Panc1 (cell line): Measurements from ENCODE around the gene APOB. TPM values are rescaled to one million over a fixed set of nuclear protein-coding genes. Genes with fewer than 3 reads are reported as not detected.

Source experiments
- ATAC-seq: fragments of 200-7000 bp; cut with Tn5 transposase; 2 replicates; pipeline ENCODE4 v1.9.1; 2020; ENCODE audit warnings: mild to moderate bottlenecking, moderate library complexity
- BruUV-seq: library from RNA; stranded (reverse); fragments of 400-500 nt; replicated peaks from 2 replicates; lab custom pipeline; 2021; lab: Mats Ljungman, UMichigan
- CTCF ChIA-PET: fragments of 300-600 bp; sonication (Branson Sonifier 250); formaldehyde crosslinking; loops from one replicate; lab custom pipeline; 2022; ENCODE audit warnings: antibody characterized with exemption; lab: Charles Lee
- POLR2A ChIA-PET: fragments of 300-600 bp; sonication (Branson Sonifier 250); formaldehyde crosslinking; loops from one replicate; lab custom pipeline; 2022; ENCODE audit warnings: antibody characterized with exemption; lab: Charles Lee
- DNase-seq: peaks from one replicate; pipeline ENCODE4 v3.0.0-alpha.2; 2010; ENCODE audit warnings: low read depth, low spot score
- H3K27ac ChIP-seq: 2 replicates; pipeline ENCODE4 v1.5.1; 2011; ENCODE audit warnings: mild to moderate bottlenecking, low read length, inconsistent platforms
- H3K27me3 ChIP-seq: fragments of 200-500 bp; sonication (Bioruptor generic); 2 replicates; pipeline ENCODE4 v1.6.0; 2014; ENCODE audit warnings: low read length, inconsistent platforms; ENCODE audit not compliant: control insufficient read depth, insufficient read depth
- H3K36me3 ChIP-seq: fragments of 200-500 bp; sonication (Bioruptor generic); 2 replicates; pipeline ENCODE4 v1.5.1; 2014; ENCODE audit warnings: inconsistent platforms, mild to moderate bottlenecking, low read length, moderate library complexity; ENCODE audit not compliant: control insufficient read depth, insufficient read depth
- H3K4me1 ChIP-seq: 2 replicates; pipeline ENCODE4 v1.5.1; 2011; ENCODE audit warnings: inconsistent platforms, mild to moderate bottlenecking, low read length, moderate library complexity; ENCODE audit not compliant: control insufficient read depth, insufficient read depth
- H3K4me3 ChIP-seq, 2 experiments: 2 replicates each; pipeline ENCODE4 v1.5.1; 2011 to 2012; ENCODE audit warnings: low read depth in 2 of 2, low read length in 2 of 2, mild to moderate bottlenecking in 2 of 2, inconsistent platforms in 1 of 2, moderate library complexity in 1 of 2
- H3K9me3 ChIP-seq: fragments of 200-500 bp; sonication (Bioruptor generic); 2 replicates; pipeline ENCODE4 v1.5.1; 2014; ENCODE audit warnings: low read depth, mild to moderate bottlenecking, inconsistent platforms, low read length, moderate library complexity; ENCODE audit not compliant: control insufficient read depth, insufficient read depth
- POLR2AphosphoS5 ChIP-seq: IDR thresholded peaks from 2 replicates; pipeline ENCODE4 v1.6.1; 2012; ENCODE audit warnings: mild to moderate bottlenecking, low read depth, low read length, moderate library complexity
- SIN3A ChIP-seq: IDR thresholded peaks from 2 replicates; pipeline ENCODE4 v1.6.1; 2012; ENCODE audit warnings: low read depth, mild to moderate bottlenecking, low read length, moderate library complexity, borderline replicate concordance; ENCODE audit not compliant: insufficient read depth
- TCF7L2 ChIP-seq: IDR thresholded peaks from 2 replicates; pipeline ENCODE4 v1.6.1; 2011; ENCODE audit warnings: mild to moderate bottlenecking, low read depth, low read length, inconsistent platforms
- in situ Hi-C: cut with HindIII; loops from 2 replicates; pipeline ENCODE4 v1.10.0; 2016; ENCODE audit warnings: low sequenced_read_pairs, low pct_unique_long_range_greater_than_20kb
- intact Hi-C: fragments of 100-400 bp; cut with micrococcal nuclease; formaldehyde crosslinking; loops from one replicate; pipeline ENCODE4 v1.10.0; 2022; ENCODE audit not compliant: unreplicated experiment
- total RNA-seq: library from RNA; stranded (reverse); gene quantifications from one replicate; pipeline ENCODE4 v1.2.1, GENCODE V29; 2021; ENCODE audit not compliant: unreplicated experiment
- TF ChIP-seq, protein P1 (sequence below), 2 experiments: IDR thresholded peaks; 2 replicates each; pipeline ENCODE4 v1.6.1; 2011 to 2012; ENCODE audit warnings: low read depth in 2 of 2, control low read depth in 1 of 2, low read length in 1 of 2, mild to moderate bottlenecking in 1 of 2, moderate library complexity in 1 of 2; ENCODE audit not compliant: insufficient read depth in 1 of 2
- TF ChIP-seq, protein P2 (sequence below): fragments of 450-650 bp; IDR thresholded peaks from 2 replicates; pipeline ENCODE4 v1.5.1; 2017; ENCODE audit warnings: mild to moderate bottlenecking

The APOB gene
- total RNA-seq, 1 experiment from 2014 or later = 1.2 TPM

DNA sequence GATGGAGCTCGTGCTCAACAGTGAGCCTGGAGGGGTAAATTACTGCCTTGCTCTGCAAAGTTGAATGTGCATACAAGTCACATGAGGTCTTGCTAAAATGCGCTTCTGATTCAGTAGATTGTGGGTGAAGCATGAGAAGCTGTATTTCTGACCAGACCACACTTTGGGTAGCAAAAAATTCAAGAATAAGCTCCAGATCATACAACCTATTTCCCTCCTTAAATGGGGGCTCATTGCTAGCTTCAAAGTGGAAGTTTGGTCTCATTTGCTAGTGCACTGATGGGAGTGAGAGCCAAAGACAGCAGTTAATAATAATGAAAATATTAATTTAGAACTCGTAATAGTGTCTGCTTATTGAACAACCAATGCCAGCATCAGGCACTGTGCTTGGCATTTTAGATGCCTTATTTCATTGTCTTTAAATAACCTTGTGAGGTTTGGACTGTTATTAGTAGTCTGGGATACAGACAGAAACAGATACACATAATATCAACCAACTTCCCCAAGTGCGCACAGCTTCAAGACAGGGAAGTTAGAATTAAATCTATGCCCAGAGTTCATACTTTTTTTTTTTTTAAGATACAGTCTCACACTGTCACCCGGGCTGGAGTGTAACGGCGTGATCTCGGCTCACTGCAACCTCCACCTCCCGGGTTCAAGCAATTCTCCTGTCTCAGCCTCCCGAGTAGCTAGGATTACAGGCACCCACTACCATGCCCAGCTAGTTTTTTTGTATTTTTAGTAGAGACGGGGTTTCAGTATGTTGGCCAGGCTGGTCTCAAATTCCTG lies 18.0 kb downstream of the APOB start:
- H3K36me3 ChIP-seq = no peaks in the 10 kb centered on the region
- no peak overlapping the region for H3K27ac ChIP-seq
- CTCF ChIA-PET = interaction anchor here (0.6 to 0.7 kb wide), 2 partner anchors 63 to 364 kb away, joined by 3 read pairs; no protein-coding TSS in a partner anchor
- H3K9me3 ChIP-seq = no peaks in the 10 kb centered on the region
- ATAC-seq (no peak), DNase-seq (no peak)
- H3K4me1 ChIP-seq = no peaks in the 10 kb centered on the region
- peaks cover 15% of the 10 kb centered on the region for H3K27me3 ChIP-seq
- H3K4me3 ChIP-seq = no peak overlapping the region
- no peak for TF ChIP-seq SIN3A
- TF ChIP-seq POLR2AphosphoS5 = no peak
- TF ChIP-seq, protein P1, sequence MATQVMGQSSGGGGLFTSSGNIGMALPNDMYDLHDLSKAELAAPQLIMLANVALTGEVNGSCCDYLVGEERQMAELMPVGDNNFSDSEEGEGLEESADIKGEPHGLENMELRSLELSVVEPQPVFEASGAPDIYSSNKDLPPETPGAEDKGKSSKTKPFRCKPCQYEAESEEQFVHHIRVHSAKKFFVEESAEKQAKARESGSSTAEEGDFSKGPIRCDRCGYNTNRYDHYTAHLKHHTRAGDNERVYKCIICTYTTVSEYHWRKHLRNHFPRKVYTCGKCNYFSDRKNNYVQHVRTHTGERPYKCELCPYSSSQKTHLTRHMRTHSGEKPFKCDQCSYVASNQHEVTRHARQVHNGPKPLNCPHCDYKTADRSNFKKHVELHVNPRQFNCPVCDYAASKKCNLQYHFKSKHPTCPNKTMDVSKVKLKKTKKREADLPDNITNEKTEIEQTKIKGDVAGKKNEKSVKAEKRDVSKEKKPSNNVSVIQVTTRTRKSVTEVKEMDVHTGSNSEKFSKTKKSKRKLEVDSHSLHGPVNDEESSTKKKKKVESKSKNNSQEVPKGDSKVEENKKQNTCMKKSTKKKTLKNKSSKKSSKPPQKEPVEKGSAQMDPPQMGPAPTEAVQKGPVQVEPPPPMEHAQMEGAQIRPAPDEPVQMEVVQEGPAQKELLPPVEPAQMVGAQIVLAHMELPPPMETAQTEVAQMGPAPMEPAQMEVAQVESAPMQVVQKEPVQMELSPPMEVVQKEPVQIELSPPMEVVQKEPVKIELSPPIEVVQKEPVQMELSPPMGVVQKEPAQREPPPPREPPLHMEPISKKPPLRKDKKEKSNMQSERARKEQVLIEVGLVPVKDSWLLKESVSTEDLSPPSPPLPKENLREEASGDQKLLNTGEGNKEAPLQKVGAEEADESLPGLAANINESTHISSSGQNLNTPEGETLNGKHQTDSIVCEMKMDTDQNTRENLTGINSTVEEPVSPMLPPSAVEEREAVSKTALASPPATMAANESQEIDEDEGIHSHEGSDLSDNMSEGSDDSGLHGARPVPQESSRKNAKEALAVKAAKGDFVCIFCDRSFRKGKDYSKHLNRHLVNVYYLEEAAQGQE (IDR thresholded peaks at IDR 0.05; ENCODE audit: insufficient read depth in 1 of 2, low read depth in 2 of 2, low read length in 1 of 2) = no peak
- TF ChIP-seq TCF7L2 = no peak
- TF ChIP-seq, protein P2, sequence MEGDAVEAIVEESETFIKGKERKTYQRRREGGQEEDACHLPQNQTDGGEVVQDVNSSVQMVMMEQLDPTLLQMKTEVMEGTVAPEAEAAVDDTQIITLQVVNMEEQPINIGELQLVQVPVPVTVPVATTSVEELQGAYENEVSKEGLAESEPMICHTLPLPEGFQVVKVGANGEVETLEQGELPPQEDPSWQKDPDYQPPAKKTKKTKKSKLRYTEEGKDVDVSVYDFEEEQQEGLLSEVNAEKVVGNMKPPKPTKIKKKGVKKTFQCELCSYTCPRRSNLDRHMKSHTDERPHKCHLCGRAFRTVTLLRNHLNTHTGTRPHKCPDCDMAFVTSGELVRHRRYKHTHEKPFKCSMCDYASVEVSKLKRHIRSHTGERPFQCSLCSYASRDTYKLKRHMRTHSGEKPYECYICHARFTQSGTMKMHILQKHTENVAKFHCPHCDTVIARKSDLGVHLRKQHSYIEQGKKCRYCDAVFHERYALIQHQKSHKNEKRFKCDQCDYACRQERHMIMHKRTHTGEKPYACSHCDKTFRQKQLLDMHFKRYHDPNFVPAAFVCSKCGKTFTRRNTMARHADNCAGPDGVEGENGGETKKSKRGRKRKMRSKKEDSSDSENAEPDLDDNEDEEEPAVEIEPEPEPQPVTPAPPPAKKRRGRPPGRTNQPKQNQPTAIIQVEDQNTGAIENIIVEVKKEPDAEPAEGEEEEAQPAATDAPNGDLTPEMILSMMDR = no peak
- no TSS peak for BruUV-seq
- intact Hi-C loops = loop anchor here (5.0 to 10.0 kb wide), 2 partner anchors 241 to 364 kb away; no protein-coding TSS in a partner anchor
- POLR2A ChIA-PET = no interaction called here
- in situ Hi-C loops = no loop called here

DNA sequence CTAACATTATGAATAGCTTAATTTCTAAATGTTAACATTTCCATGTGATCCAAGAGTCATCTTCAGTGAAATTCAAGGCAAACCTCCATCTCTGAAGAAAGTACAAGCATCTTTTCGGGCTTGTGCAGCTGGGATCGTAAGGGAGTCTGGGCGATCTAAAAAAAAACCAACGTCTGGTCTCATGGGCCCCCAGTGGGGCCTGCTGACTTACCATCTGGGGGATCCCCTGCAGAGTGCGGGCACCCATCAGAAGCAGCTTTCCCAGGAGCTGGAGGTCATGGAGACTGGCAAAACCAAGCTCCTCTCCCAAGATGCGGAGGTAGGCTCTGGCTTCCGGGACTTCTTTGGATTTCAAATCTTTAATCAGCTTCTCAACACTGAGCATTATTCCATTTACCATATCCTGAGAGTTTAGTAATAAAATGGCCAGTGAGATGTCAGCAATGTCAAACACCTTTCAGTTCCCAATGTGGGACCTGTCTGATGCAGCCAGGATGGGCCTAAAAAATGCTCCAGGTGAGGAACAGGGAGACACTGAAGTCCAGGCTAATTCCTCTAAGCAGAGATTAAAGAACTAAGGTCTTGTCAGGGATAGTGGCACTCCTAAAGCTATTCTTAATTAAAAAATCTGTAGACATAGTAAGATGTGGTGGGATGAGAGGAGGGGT lies 19.0 kb downstream of the APOB start:
- intact Hi-C loops (loop anchor here (5.0 to 10.0 kb wide), 2 partner anchors 240 to 363 kb away; no protein-coding TSS in a partner anchor), in situ Hi-C loops (no loop called here)
- no peak for ATAC-seq
- no peaks in the 10 kb centered on the region for H3K36me3 ChIP-seq
- CTCF ChIA-PET = no interaction called here
- no peak overlapping the region for H3K27ac ChIP-seq
- no peak for TF ChIP-seq POLR2AphosphoS5
- TF ChIP-seq SIN3A = no peak
- TF ChIP-seq, protein P1 (IDR thresholded peaks at IDR 0.05; ENCODE audit: insufficient read depth in 1 of 2, low read depth in 2 of 2, low read length in 1 of 2) = no peak
- no peak for TF ChIP-seq TCF7L2
- TF ChIP-seq, protein P2 = no peak
- no peaks in the 10 kb centered on the region for H3K4me1 ChIP-seq
- no peak overlapping the region for H3K4me3 ChIP-seq
- no peaks in the 10 kb centered on the region for H3K9me3 ChIP-seq
- no TSS peak for BruUV-seq
- H3K27me3 ChIP-seq = peaks cover 15% of the 10 kb centered on the region
- no peak for DNase-seq
- POLR2A ChIA-PET = no interaction called here
